Keratinocyte (primary cell): ENCODE measurements around the gene PTPRN2.

Source experiments
- EZH2 ChIP-seq: IDR thresholded peaks from one replicate; pipeline ENCODE4 v1.6.1; 2012; ENCODE audit warnings: inconsistent platforms, mild to moderate bottlenecking, low read length, moderate library complexity
- TF ChIP-seq, protein P1 (sequence below), 3 experiments: IDR thresholded peaks in 1 of 3; conservative IDR thresholded peaks in 1 of 3; optimal IDR thresholded peaks in 1 of 3; 2 replicates in 2 of 3; 3 replicates in 1 of 3; pipeline versions ENCODE3 to v1.5.1; 2011; ENCODE audit warnings: low read length in 3 of 3, mild to moderate bottlenecking in 3 of 3, moderate library complexity in 2 of 3, control low read depth in 1 of 3, inconsistent platforms in 1 of 3; ENCODE audit not compliant: insufficient read depth in 2 of 3; ENCODE audit errors: extremely low read depth in 1 of 3

DNA sequence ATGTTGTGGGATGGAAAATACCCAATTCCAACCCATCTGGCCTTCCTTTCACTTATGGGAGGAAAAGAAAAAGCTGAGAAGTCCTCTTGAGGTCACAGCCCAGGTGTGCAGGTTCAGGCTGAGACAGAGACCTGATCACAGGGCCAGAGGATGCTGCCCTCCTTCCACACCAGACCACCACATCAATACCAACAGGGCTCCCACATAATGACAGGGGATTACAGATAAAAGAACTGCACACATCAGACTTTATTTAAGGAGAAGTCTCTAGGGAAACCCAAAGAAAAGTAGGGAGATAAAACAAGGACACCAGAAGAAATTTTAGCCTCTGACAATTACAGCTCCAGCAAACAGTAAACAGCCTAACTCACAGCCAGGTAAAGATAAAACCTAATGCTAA lies 548.4 kb downstream of the PTPRN2 start:
- TF ChIP-seq, protein P1, sequence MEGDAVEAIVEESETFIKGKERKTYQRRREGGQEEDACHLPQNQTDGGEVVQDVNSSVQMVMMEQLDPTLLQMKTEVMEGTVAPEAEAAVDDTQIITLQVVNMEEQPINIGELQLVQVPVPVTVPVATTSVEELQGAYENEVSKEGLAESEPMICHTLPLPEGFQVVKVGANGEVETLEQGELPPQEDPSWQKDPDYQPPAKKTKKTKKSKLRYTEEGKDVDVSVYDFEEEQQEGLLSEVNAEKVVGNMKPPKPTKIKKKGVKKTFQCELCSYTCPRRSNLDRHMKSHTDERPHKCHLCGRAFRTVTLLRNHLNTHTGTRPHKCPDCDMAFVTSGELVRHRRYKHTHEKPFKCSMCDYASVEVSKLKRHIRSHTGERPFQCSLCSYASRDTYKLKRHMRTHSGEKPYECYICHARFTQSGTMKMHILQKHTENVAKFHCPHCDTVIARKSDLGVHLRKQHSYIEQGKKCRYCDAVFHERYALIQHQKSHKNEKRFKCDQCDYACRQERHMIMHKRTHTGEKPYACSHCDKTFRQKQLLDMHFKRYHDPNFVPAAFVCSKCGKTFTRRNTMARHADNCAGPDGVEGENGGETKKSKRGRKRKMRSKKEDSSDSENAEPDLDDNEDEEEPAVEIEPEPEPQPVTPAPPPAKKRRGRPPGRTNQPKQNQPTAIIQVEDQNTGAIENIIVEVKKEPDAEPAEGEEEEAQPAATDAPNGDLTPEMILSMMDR (optimal IDR thresholded peaks at IDR 0.05 in 1 of 3, IDR thresholded peaks at IDR 0.05 in 1 of 3, conservative IDR thresholded peaks at IDR 0.05 in 1 of 3; ENCODE audit: extremely low read depth in 1 of 3, insufficient read depth in 2 of 3, low read length in 3 of 3), result no peak
- TF ChIP-seq EZH2, result no peak
